ENCODE data around the gene HYDIN.

HYDIN gene

GRCh38 chr16:71201556-71201955, 29.0 kb downstream of the HYDIN start:
- peak; percentile 16 to 17 for DNase-seq
- no peak overlapping the region for H3K23ac ChIP-seq (ENCODE audit: low read length)
- no peak overlapping the region for H2BK12ac ChIP-seq (ENCODE audit: low read length)
- no peak overlapping the region for H4K91ac ChIP-seq (ENCODE audit: low read depth, low read length)
- no peak overlapping the region for H2AK5ac ChIP-seq (ENCODE audit: low read length)
- H3K14ac ChIP-seq (ENCODE audit: low read length), result no peak overlapping the region
- H3K79me1 ChIP-seq (ENCODE audit: low read length), result no peaks in the 10 kb centered on the region
- H2BK5ac ChIP-seq (ENCODE audit: low read depth, low read length, poor library complexity), result no peak overlapping the region
- H2AFZ ChIP-seq (ENCODE audit: insufficient read depth, low read length, poor library complexity), result no peak overlapping the region
- H3K4me1 ChIP-seq (ENCODE audit: control insufficient read depth in 1 of 2, insufficient read depth in 2 of 2, low read length in 2 of 2), result no peaks in the 10 kb centered on the region
- H3K9me3 ChIP-seq (ENCODE audit: insufficient read depth, low read depth, low read length), result peaks cover 5% of the 10 kb centered on the region
- no peak overlapping the region for H3K4me2 ChIP-seq (ENCODE audit: low read length)
- no peak overlapping the region for H2BK120ac ChIP-seq (ENCODE audit: insufficient read depth, low read length, poor library complexity)
- no peak overlapping the region for H3K27ac ChIP-seq (ENCODE audit: low read depth, low read length)
- H3K4ac ChIP-seq (ENCODE audit: low read depth, low read length), result no peak overlapping the region
- WGBS (ENCODE audit: extremely low coverage, insufficient coverage, insufficient read length), result no CpG with 5 or more reads among the region's 2 CpGs
- no peak overlapping the region for H3K18ac ChIP-seq (ENCODE audit: low read length)
- H3K79me2 ChIP-seq (ENCODE audit: control insufficient read depth, insufficient read depth, low read length, poor library complexity), result no peaks in the 10 kb centered on the region
- no peaks in the 10 kb centered on the region for H3K36me3 ChIP-seq (ENCODE audit: control insufficient read depth in 1 of 2, insufficient read depth in 2 of 2, low read length in 2 of 2)
- H4K8ac ChIP-seq (ENCODE audit: low read depth, low read length), result no peak overlapping the region
- H4K12ac ChIP-seq (ENCODE audit: low read depth, low read length), result no peak overlapping the region
- no peak overlapping the region for H3K4me3 ChIP-seq (ENCODE audit: low read depth, low read length)
- no peaks in the 10 kb centered on the region for H3K27me3 ChIP-seq (ENCODE audit: insufficient read depth, low read length)
- no peak overlapping the region for H3K9ac ChIP-seq (ENCODE audit: low read length)

- Histone ChIP-seq H2AFZ (ENCODE audit: insufficient read depth, low read length, poor library complexity) (no peak overlapping the region), H3K79me2 (ENCODE audit: control insufficient read depth, insufficient read depth, low read length, poor library complexity) (no peaks in the 10 kb centered on the region), H3K36me3 (ENCODE audit: control insufficient read depth in 1 of 2, insufficient read depth in 2 of 2, low read length in 2 of 2) (no peaks in the 10 kb centered on the region), H2BK120ac (ENCODE audit: insufficient read depth, low read length, poor library complexity) (no peak overlapping the region), H3K4me3 (ENCODE audit: low read depth, low read length) (no peak overlapping the region), H2BK12ac (ENCODE audit: low read length) (no peak overlapping the region), H3K18ac (ENCODE audit: low read length) (no peak overlapping the region), H3K9ac (ENCODE audit: low read length) (no peak overlapping the region), H3K27me3 (ENCODE audit: insufficient read depth, low read length) (no peaks in the 10 kb centered on the region), H4K8ac (ENCODE audit: low read depth, low read length) (no peak overlapping the region), H3K9me3 (ENCODE audit: insufficient read depth, low read depth, low read length) (peaks cover 5% of the 10 kb centered on the region), H3K79me1 (ENCODE audit: low read length) (no peaks in the 10 kb centered on the region), H3K14ac (ENCODE audit: low read length) (no peak overlapping the region), H3K4ac (ENCODE audit: low read depth, low read length) (no peak overlapping the region), H3K4me2 (ENCODE audit: low read length) (no peak overlapping the region), H4K91ac (ENCODE audit: low read depth, low read length) (no peak overlapping the region), H4K12ac (ENCODE audit: low read depth, low read length) (no peak overlapping the region), H3K23ac (ENCODE audit: low read length) (no peak overlapping the region), H2AK5ac (ENCODE audit: low read length) (no peak overlapping the region), H3K4me1 (ENCODE audit: control insufficient read depth in 1 of 2, insufficient read depth in 2 of 2, low read length in 2 of 2) (no peaks in the 10 kb centered on the region), H3K27ac (ENCODE audit: low read depth, low read length) (no peak overlapping the region), H2BK5ac (ENCODE audit: low read depth, low read length, poor library complexity) (no peak overlapping the region)
- peak in 1 of 2 donors; percentile 35 for DNase-seq
- WGBS (ENCODE audit: extremely low coverage, insufficient coverage, insufficient read length), result no CpG with 5 or more reads among the region's 1 CpG
Measured at GRCh38 chr16:71201054-71201453, 29.5 kb downstream of the HYDIN start.

DNA sequence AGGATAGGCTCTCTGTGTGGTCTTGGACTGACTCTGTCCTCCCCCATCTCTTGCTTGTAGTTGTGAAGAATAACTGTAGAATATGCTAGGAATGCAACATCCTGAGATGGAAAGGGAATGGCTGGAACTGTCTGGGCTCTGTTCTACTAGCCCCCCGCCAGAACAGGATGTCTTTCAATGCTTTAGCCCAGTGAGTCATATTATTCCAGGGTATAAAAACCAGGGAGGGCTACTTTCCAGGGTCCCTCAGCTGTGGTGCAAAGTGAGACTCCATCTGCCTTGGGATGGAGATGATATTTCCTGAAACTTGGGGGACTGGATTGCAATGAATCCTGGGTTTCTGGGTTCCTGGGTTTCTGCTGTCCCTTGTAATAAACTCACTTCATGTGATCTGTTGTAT, 32.1 kb downstream of the HYDIN start:
- WGBS (ENCODE audit: extremely low coverage, insufficient coverage, insufficient read length), result no CpG with 5 or more reads among the region's 1 CpG
- Histone ChIP-seq H3K36me3 (ENCODE audit: control insufficient read depth in 1 of 2, insufficient read depth in 2 of 2, low read length in 2 of 2) (no peaks in the 10 kb centered on the region), H2AK5ac (ENCODE audit: low read length) (no peak overlapping the region), H3K4ac (ENCODE audit: low read depth, low read length) (no peak overlapping the region), H3K79me2 (ENCODE audit: control insufficient read depth, insufficient read depth, low read length, poor library complexity) (no peaks in the 10 kb centered on the region), H3K27me3 (ENCODE audit: insufficient read depth, low read length) (no peaks in the 10 kb centered on the region), H3K9ac (ENCODE audit: low read length) (no peak overlapping the region), H3K4me2 (ENCODE audit: low read length) (no peak overlapping the region), H2BK5ac (ENCODE audit: low read depth, low read length, poor library complexity) (no peak overlapping the region), H2AFZ (ENCODE audit: insufficient read depth, low read length, poor library complexity) (no peak overlapping the region), H3K18ac (ENCODE audit: low read length) (no peak overlapping the region), H4K12ac (ENCODE audit: low read depth, low read length) (no peak overlapping the region), H3K23ac (ENCODE audit: low read length) (no peak overlapping the region), H2BK120ac (ENCODE audit: insufficient read depth, low read length, poor library complexity) (no peak overlapping the region), H2BK12ac (ENCODE audit: low read length) (no peak overlapping the region), H3K79me1 (ENCODE audit: low read length) (no peaks in the 10 kb centered on the region), H4K91ac (ENCODE audit: low read depth, low read length) (no peak overlapping the region), H3K4me3 (ENCODE audit: low read depth, low read length) (no peak overlapping the region), H3K4me1 (ENCODE audit: control insufficient read depth in 1 of 2, insufficient read depth in 2 of 2, low read length in 2 of 2) (no peaks in the 10 kb centered on the region), H3K9me3 (ENCODE audit: insufficient read depth, low read depth, low read length) (no peaks in the 10 kb centered on the region), H3K27ac (ENCODE audit: low read depth, low read length) (no peak overlapping the region), H4K8ac (ENCODE audit: low read depth, low read length) (no peak overlapping the region), H3K14ac (ENCODE audit: low read length) (no peak overlapping the region)
- no peak for DNase-seq

DNA sequence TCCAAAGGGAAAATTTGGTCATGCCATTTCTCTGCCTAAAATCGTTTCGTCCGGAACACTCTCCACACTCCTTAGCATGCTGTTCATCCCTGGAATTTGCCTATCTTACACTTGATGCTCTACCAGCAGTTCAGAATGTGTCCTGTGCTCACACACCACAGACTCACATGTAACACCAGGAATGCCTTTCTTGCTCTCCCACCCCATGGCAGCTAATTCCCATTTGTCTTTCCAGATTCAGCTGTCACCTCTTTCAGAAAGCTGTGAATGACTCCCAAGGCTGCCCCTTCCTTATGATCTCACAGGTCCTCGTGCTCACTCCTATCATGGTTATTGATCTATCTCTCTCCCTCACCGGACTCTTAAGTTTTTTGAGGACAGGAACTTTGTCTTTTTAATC, 38.1 kb downstream of the HYDIN start:
- H3K4me2 ChIP-seq (ENCODE audit: low read length), result no peak overlapping the region
- no peaks in the 10 kb centered on the region for H3K79me2 ChIP-seq (ENCODE audit: control insufficient read depth, insufficient read depth, low read length, poor library complexity)
- H3K27ac ChIP-seq (ENCODE audit: low read depth, low read length), result no peak overlapping the region
- H3K23ac ChIP-seq (ENCODE audit: low read length), result no peak overlapping the region
- no peak overlapping the region for H2BK5ac ChIP-seq (ENCODE audit: low read depth, low read length, poor library complexity)
- H3K9ac ChIP-seq (ENCODE audit: low read length), result no peak overlapping the region
- no peak overlapping the region for H3K18ac ChIP-seq (ENCODE audit: low read length)
- WGBS (ENCODE audit: extremely low coverage, insufficient coverage, insufficient read length), result no CpG with 5 or more reads among the region's 5 CpGs
- no peak overlapping the region for H2BK120ac ChIP-seq (ENCODE audit: insufficient read depth, low read length, poor library complexity)
- H2BK12ac ChIP-seq (ENCODE audit: low read length), result no peak overlapping the region
- no peaks in the 10 kb centered on the region for H3K27me3 ChIP-seq (ENCODE audit: insufficient read depth, low read length)
- H3K4me1 ChIP-seq (ENCODE audit: control insufficient read depth in 1 of 2, insufficient read depth in 2 of 2, low read length in 2 of 2), result no peaks in the 10 kb centered on the region
- H3K79me1 ChIP-seq (ENCODE audit: low read length), result no peaks in the 10 kb centered on the region
- no peak overlapping the region for H4K8ac ChIP-seq (ENCODE audit: low read depth, low read length)
- H4K91ac ChIP-seq (ENCODE audit: low read depth, low read length), result no peak overlapping the region
- H3K36me3 ChIP-seq (ENCODE audit: control insufficient read depth in 1 of 2, insufficient read depth in 2 of 2, low read length in 2 of 2), result no peaks in the 10 kb centered on the region
- H4K12ac ChIP-seq (ENCODE audit: low read depth, low read length), result no peak overlapping the region
- no peak overlapping the region for H3K14ac ChIP-seq (ENCODE audit: low read length)
- no peak overlapping the region for H2AK5ac ChIP-seq (ENCODE audit: low read length)
- no peak overlapping the region for H3K4me3 ChIP-seq (ENCODE audit: low read depth, low read length)
- H3K4ac ChIP-seq (ENCODE audit: low read depth, low read length), result no peak overlapping the region
- no peaks in the 10 kb centered on the region for H3K9me3 ChIP-seq (ENCODE audit: insufficient read depth, low read depth, low read length)
- no peak overlapping the region for H2AFZ ChIP-seq (ENCODE audit: insufficient read depth, low read length, poor library complexity)
- peak in 1 of 2 donors; percentile 28 for DNase-seq
